HG02610 (cell line): ENCODE data around the gene TMEM229B.

ENCODE experiments used
- ATAC-seq: cut with Tn5 transposase; IDR thresholded peaks from one replicate; pipeline ENCODE4 v1.9.1; 2021; ENCODE audit warnings: mild to moderate bottlenecking, moderate library complexity; ENCODE audit not compliant: unreplicated experiment

TMEM229B gene

DNA sequence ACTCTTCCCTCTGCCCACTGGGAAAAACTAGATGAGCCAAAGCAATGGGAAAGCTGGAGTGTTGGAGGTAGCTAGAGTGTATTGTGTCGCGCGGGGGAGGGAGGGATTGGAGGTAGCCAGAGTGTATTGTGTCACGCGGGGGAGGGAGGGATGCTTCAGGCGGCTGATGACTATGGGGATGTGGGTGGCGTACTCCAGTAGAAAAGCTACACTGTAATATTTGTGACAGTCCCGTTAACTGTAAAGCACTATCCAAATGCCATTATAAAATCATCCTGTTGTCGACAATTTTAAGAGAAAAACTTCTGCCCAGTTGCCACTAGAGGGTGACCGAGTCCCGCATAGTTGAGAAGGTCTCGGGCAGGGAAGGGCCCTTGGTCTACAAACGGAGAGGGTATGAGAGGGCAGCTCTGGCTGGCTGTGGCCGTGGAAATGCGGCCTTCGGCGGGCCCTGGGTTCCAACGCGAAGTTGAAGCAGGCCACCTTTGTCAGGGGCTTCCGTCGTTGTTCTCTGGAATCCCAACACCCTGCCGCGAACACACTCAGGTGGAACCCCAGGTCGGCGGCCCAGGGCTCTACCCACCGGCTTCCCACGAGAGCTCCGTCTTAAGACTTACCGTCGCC, 61.4 kb downstream of the TMEM229B start:
- peak; percentile 56 for ATAC-seq

DNA sequence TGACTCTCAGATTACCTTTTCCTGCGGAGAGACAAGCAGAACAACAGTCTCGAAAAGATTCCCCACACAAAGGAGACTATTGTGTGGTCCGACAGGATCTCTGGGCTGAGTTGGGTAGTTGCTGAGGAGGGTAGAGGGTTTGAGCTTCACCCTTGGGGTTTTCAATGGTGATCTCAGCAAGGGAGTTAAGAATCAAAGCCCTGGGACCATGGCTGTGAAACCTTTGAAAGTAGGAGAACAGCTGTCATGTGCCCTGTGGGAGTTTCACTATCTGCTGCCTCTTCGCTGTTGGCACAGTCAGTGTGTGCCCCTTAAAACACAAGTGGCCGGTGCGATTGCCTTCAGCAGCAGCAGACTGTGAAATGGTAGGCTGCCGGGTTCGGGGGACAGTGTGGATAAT, 62.4 kb downstream of the TMEM229B start:
- ATAC-seq: no peak

DNA sequence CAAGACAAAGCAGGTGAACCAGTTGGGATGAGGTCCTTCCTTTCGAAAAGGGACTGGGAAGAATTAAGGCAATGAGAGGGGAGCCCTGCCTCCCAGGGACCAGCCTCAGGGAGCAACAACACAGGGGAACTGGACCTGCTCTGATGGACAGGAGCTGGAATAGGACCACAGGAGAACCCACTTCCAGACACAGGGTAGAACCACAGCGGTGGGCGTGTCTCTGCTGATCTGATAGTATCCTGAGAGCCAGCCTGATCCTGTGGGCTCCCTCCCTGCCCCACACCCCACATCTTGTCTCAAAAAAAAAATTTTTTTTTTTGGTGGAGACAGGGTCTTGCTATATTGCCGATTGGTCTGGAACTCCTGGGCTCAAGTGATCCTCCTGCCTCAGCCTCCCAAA, 62.9 kb downstream of the TMEM229B start:
- ATAC-seq: no peak

DNA sequence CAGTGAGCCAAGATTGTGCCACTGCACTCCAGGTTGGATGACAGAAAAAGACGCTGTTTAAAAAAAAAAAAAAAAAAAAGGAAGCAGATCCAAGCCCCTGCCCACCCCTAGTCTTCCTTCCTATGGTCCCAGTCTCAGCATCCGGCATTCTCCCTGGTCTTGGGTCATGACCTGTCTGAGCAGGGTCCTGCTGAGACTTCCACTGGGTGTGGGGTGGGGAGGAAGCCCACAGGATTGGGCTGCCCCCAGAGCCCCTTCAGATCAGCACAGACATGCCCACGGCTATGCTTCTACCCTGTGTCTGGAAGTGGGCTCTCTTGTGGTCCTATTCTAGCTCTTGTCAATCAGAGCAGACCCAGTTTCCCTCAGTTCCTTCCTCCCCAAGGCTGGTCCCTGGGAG, 64.0 kb downstream of the TMEM229B start:
- ATAC-seq: no peak

DNA sequence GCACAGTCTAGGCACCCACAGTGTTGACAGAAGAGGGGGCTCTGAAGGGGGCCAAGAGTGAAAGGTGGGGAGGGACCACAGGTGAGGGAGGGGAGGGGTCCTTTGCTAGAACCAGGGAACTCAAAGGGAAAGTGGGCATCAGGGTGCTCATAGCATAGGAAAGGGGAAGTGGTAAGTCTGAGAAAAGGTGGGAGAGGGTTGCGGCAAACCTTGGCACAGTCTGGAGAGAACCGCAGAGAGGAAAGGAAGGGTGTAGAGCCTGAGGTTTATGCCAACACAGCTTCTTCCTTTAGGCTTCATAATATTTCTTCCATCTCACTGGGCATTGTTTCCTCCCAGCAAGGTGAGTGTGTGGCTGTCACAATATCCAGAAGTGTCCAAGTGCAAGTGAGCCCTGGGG, 65.1 kb downstream of the TMEM229B start:
- no peak for ATAC-seq

DNA sequence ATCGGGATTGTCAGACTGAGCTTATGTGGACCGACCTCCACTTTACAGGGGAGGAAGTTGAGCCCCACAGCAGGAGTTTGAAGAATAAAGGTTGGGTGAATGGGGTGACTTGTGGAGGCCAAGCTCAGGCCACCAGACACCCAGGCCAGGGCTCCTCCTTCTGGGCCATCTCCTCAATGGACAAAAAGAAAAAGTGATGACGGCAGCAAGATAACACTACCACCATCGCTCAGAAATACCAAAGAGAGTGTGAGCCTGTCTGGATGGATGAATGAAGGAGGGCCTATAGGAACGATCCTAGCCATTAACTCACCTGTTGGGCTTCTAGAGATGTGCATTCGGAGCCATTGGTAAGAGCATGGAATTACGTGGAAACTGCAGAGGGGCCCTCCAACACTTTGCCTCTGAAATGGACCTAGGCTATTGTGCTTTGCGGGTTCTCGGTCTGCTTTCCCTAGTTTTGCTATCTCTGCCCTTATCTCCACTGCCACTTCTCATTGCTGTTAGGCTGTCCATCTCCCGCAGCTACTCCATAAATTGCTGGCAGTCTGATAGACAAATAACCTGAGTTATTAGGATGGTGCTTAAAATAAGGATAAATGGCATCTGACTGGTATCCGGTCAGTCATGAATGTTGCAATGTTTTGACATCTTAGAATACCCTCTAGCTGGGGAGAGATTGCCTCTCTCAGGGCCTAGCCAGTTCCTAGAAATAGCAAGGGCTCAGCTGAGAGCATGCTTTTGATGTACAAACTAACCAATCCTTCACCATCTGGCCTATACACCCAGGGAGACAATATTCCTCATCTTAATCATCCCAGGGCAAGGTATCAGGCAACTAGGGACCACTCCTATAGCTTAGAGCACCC, 66.9 kb downstream of the TMEM229B start:
- no peak for ATAC-seq
